DND-41 (cell line): Measurements from ENCODE around the gene RILPL2.
"Not testable (repeated sequence)": the region's sequence is repeated elsewhere in the genome, so short reads cannot be mapped to it uniquely, and the experiment has no call there.

ENCODE experiments used
- ATAC-seq: fragments of 200-7000 bp; cut with Tn5 transposase; 3 replicates; pipeline ENCODE4 v1.9.1; 2021; ENCODE audit warnings: low read depth; ENCODE audit not compliant: insufficient read depth
- DNase-seq: peaks from one replicate; pipeline ENCODE4 v3.0.0-alpha.2; 2020
- H2AFZ ChIP-seq: 2 replicates; pipeline ENCODE4 v1.6.0; 2012; ENCODE audit warnings: low read depth, low read length
- H3K27ac ChIP-seq: 2 replicates; pipeline ENCODE4 v1.5.1; 2012; ENCODE audit warnings: low read length, inconsistent platforms
- H3K27me3 ChIP-seq: fragments of 200-600 bp; sonication (generic); 2 replicates; pipeline ENCODE4 v1.6.0; 2012; ENCODE audit warnings: low read length, mild to moderate bottlenecking, inconsistent platforms; ENCODE audit not compliant: insufficient read depth, poor library complexity
- H3K36me3 ChIP-seq: 2 replicates; pipeline ENCODE4 v1.5.1; 2012; ENCODE audit warnings: low read length, inconsistent platforms; ENCODE audit not compliant: insufficient read depth
- H3K4me1 ChIP-seq: 2 replicates; pipeline ENCODE4 v1.5.1; 2012; ENCODE audit warnings: mild to moderate bottlenecking, low read length; ENCODE audit not compliant: insufficient read depth
- H3K4me2 ChIP-seq: 2 replicates; pipeline ENCODE4 v1.6.0; 2012; ENCODE audit warnings: mild to moderate bottlenecking, moderate library complexity, low read length, inconsistent platforms; ENCODE audit not compliant: insufficient read depth
- H3K4me3 ChIP-seq, 2 experiments: fragments of 200-600 bp in 1 of 2; shearing (Covaris generic) in 1 of 2; 2 replicates each; pipeline ENCODE4 v1.5.1; 2012 to 2016; ENCODE audit warnings: inconsistent platforms in 2 of 2, low read length in 2 of 2, mild to moderate bottlenecking in 2 of 2, low read depth in 1 of 2, moderate library complexity in 1 of 2
- H3K79me2 ChIP-seq: 2 replicates; pipeline ENCODE4 v1.6.0; 2012; ENCODE audit warnings: low read length, inconsistent platforms; ENCODE audit not compliant: insufficient read depth
- H3K9ac ChIP-seq: 2 replicates; pipeline ENCODE4 v1.6.0; 2012; ENCODE audit warnings: low read depth, mild to moderate bottlenecking, inconsistent platforms, low read length, moderate library complexity
- H3K9me3 ChIP-seq: 2 replicates; pipeline ENCODE4 v1.5.1; 2012; ENCODE audit warnings: low read length, moderate library complexity, mild to moderate bottlenecking, inconsistent platforms; ENCODE audit not compliant: insufficient read depth, severe bottlenecking
- H4K20me1 ChIP-seq: 2 replicates; pipeline ENCODE4 v1.6.0; 2012; ENCODE audit warnings: low read length; ENCODE audit not compliant: insufficient read depth
- CTCF ChIP-seq: IDR thresholded peaks from 2 replicates; pipeline ENCODE4 v1.5.1; 2012; ENCODE audit warnings: borderline replicate concordance, low read length, moderate library complexity, mild to moderate bottlenecking; ENCODE audit not compliant: poor library complexity, severe bottlenecking; ENCODE audit errors: extremely low read depth
- EZH2 ChIP-seq: IDR thresholded peaks from 3 replicates; pipeline ENCODE4 v1.6.1; 2012; ENCODE audit warnings: borderline replicate concordance, low read depth, mild to moderate bottlenecking, moderate library complexity, low read length, inconsistent platforms; ENCODE audit not compliant: severe bottlenecking

The RILPL2 gene

GRCh38 chr12:123371667-123372368 lies 64.7 kb downstream of the RILPL2 start:
- not testable (repeated sequence) for H3K27ac ChIP-seq, H3K4me3 ChIP-seq, H3K27me3 ChIP-seq, H4K20me1 ChIP-seq, DNase-seq, H3K9me3 ChIP-seq, H2AFZ ChIP-seq, H3K79me2 ChIP-seq, H3K4me1 ChIP-seq, H3K9ac ChIP-seq, H3K36me3 ChIP-seq, H3K4me2 ChIP-seq, ATAC-seq

DNA sequence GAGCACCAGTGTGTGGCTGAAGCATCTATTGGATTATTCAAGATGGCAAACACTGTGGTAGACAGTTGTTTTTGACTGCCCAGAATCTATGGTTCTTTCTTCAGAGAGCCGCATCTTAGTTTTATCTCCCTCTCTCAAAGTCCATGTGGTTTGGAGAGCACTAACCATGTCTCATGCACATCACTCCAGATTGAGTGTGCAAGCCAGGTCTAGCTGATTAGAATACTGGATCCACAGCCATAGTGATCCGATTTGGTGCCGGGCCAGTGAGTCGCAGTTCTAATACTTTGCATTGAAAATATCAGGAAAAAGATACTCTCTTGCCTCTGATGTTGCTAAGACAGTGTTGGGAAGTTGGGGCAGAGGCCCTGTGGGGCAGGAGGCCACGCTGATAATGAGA lies 67.3 kb downstream of the RILPL2 start:
- TF ChIP-seq EZH2 (no peak), CTCF (no peak)
- no peak overlapping the region for H3K9ac ChIP-seq
- peaks cover 14% of the 10 kb centered on the region for H3K4me1 ChIP-seq
- no peaks in the 10 kb centered on the region for H3K9me3 ChIP-seq
- H3K27me3 ChIP-seq, result no peaks in the 10 kb centered on the region
- ATAC-seq (no peak), DNase-seq (no peak)
- peaks cover 4% of the 10 kb centered on the region for H3K79me2 ChIP-seq
- no peak overlapping the region for H3K4me3 ChIP-seq
- H4K20me1 ChIP-seq, result peaks cover 1% of the 10 kb centered on the region
- no peak overlapping the region for H2AFZ ChIP-seq
- no peak overlapping the region for H3K4me2 ChIP-seq
- H3K27ac ChIP-seq, result no peak overlapping the region
- H3K36me3 ChIP-seq, result no peaks in the 10 kb centered on the region; the same call in 1 of the 2 replicates

GRCh38 chr12:123368431-123368830 lies 68.1 kb downstream of the RILPL2 start:
- H3K4me1 ChIP-seq, result peaks cover 16% of the 10 kb centered on the region
- not testable (repeated sequence) for H3K4me2 ChIP-seq, DNase-seq

GRCh38 chr12:123367511-123367910 lies 69.0 kb downstream of the RILPL2 start:
- Histone ChIP-seq H3K4me1 (peaks cover 25% of the 10 kb centered on the region), H3K27me3 (no peaks in the 10 kb centered on the region), H3K27ac (no peak overlapping the region), H2AFZ (no peak overlapping the region), H3K9ac (no peak overlapping the region), H4K20me1 (peaks cover 18% of the 10 kb centered on the region), H3K4me2 (no peak overlapping the region), H3K79me2 (peaks cover 21% of the 10 kb centered on the region), H3K4me3 (no peak overlapping the region), H3K9me3 (no peaks in the 10 kb centered on the region), H3K36me3 (no peaks in the 10 kb centered on the region; the same call in 1 of the 2 replicates)
- DNase-seq, result no peak
- TF ChIP-seq CTCF, result no peak
- ATAC-seq, result no peak

More at GRCh38 chr12:123368431-123368830, 68.1 kb downstream of the RILPL2 start:
- H2AFZ ChIP-seq, H3K9ac ChIP-seq, H3K27me3 ChIP-seq, H3K27ac ChIP-seq, H3K36me3 ChIP-seq, H4K20me1 ChIP-seq, H3K9me3 ChIP-seq, H3K4me3 ChIP-seq, ATAC-seq: not testable (repeated sequence)
- H3K79me2 ChIP-seq, result peaks cover 12% of the 10 kb centered on the region
